ENCODE data around the gene ABCG8.

Gene ABCG8

GRCh38 chr2:43855292-43855691 is 16.5 kb downstream of the ABCG8 start:
- H3K4me3 ChIP-seq (ENCODE audit: low read depth, low read length), result no peak overlapping the region
- TF ChIP-seq CTCF (IDR thresholded peaks at IDR 0.05; ENCODE audit: low read depth, low read length), result no peak

- H3K4me3 ChIP-seq (ENCODE audit: low read depth, low read length), result no peak overlapping the region
- TF ChIP-seq CTCF (IDR thresholded peaks at IDR 0.05; ENCODE audit: low read depth, low read length), result no peak
Observed at GRCh38 chr2:43872151-43872550, 33.4 kb downstream of the ABCG8 start.

GRCh38 chr2:43874776-43875451 is 36.1 kb downstream of the ABCG8 start:
- H3K4me3 ChIP-seq (ENCODE audit: low read depth, low read length), result no peak overlapping the region
- no peak for TF ChIP-seq CTCF (IDR thresholded peaks at IDR 0.05; ENCODE audit: low read depth, low read length)

GRCh38 chr2:43877782-43878464 is 39.2 kb downstream of the ABCG8 start:
- peak; percentile 99 for TF ChIP-seq CTCF (IDR thresholded peaks at IDR 0.05; ENCODE audit: low read depth, low read length)
- H3K4me3 ChIP-seq (ENCODE audit: low read depth, low read length), result no peak overlapping the region

GRCh38 chr2:43879261-43879660 is 40.5 kb downstream of the ABCG8 start:
- no peak overlapping the region for H3K4me3 ChIP-seq (ENCODE audit: low read depth, low read length)
- no peak for TF ChIP-seq CTCF (IDR thresholded peaks at IDR 0.05; ENCODE audit: low read depth, low read length)

GRCh38 chr2:43880471-43880870 is 41.7 kb downstream of the ABCG8 start:
- no peak for TF ChIP-seq CTCF (IDR thresholded peaks at IDR 0.05; ENCODE audit: low read depth, low read length)
- no peak overlapping the region for H3K4me3 ChIP-seq (ENCODE audit: low read depth, low read length)

GRCh38 chr2:43880952-43881351 is 42.2 kb downstream of the ABCG8 start:
- H3K4me3 ChIP-seq (ENCODE audit: low read depth, low read length), result no peak overlapping the region
- TF ChIP-seq CTCF (IDR thresholded peaks at IDR 0.05; ENCODE audit: low read depth, low read length), result no peak
